K562 (cell line): ENCODE measurements around the gene PRDM12. TPM values are rescaled to one million over a fixed set of nuclear protein-coding genes. Genes with fewer than 3 reads are reported as not detected.

Source experiments
- HLTF ChIP-seq: fragments of 450-650 bp; IDR thresholded peaks from 2 replicates; pipeline ENCODE4 v1.6.1; 2016
- LARP7 ChIP-seq: fragments of 450-650 bp; IDR thresholded peaks from 2 replicates; pipeline ENCODE4 v1.6.1; 2016
- MAZ ChIP-seq, 2 experiments: fragments of 450-650 bp in 1 of 2; sonication (generic) in 1 of 2; formaldehyde crosslinking; IDR thresholded peaks in 1 of 2; conservative IDR thresholded peaks in 1 of 2; 2 replicates each; pipeline versions ENCODE4 v1.4.0 to v1.5.0; 2020; ENCODE audit warnings: mild to moderate bottlenecking in 1 of 2, missing genetic modification reagents in 1 of 2
- MCM7 ChIP-seq, 2 experiments: fragments of 450-650 bp; IDR thresholded peaks; 2 replicates each; pipeline ENCODE4 v1.6.1; 2016 to 2018
- NR2F6 ChIP-seq: fragments of 450-650 bp; formaldehyde crosslinking; IDR thresholded peaks from 2 replicates; pipeline ENCODE4 v1.4.0; 2020; ENCODE audit warnings: mild to moderate bottlenecking
- SMC3 ChIP-seq: conservative IDR thresholded peaks from 2 replicates; pipeline ENCODE4 v1.6.1; 2011; ENCODE audit warnings: low read depth, low read length, improper control_type of control experiment; ENCODE audit not compliant: insufficient read depth
- ZNF431 ChIP-seq: sonication (generic); formaldehyde crosslinking; IDR thresholded peaks from 2 replicates; pipeline ENCODE4 v1.8.0; 2022; ENCODE audit warnings: mild to moderate bottlenecking, missing genetic modification reagents
- ZNF699 ChIP-seq: fragments of 250-450 bp; sonication (Bioruptor Pico); IDR thresholded peaks from 2 replicates; pipeline ENCODE4 v1.8.0; 2021; ENCODE audit warnings: mild to moderate bottlenecking, moderate library complexity; ENCODE audit not compliant: insufficient replicate concordance
- polyA plus RNA-seq, 8 experiments: library from polyadenylated mRNA; depleted of rRNA in 4 of 8; stranded (reverse) in 5 of 8; unstranded in 3 of 8; fragments of >200 nt; fragmentation: Nextera tagmentation in 2 of 8; fragmentation: Illumina TruSeq in 1 of 8; extraction: Ambion mirVana in 2 of 8; extraction: Trizol in 1 of 8; gene quantifications; 2 replicates each; pipeline versions ENCODE4 v1.2.1 to v1.2.3, GENCODE V29; 2011 to 2014; ENCODE audit warnings: inconsistent platforms in 1 of 8, missing spikeins in 1 of 8
- total RNA-seq, 7 experiments: library from RNA; depleted of rRNA in 6 of 7; stranded (reverse); fragments of >200 nt in 6 of 7; fragmentation: Illumina TruSeq in 2 of 7; extraction: Trizol in 2 of 7; gene quantifications; 2 replicates each; pipeline versions ENCODE4 v1.2.1 to v1.2.3, GENCODE V29; 2011 to 2021; ENCODE audit warnings: low replicate concordance in 1 of 7
- TF ChIP-seq, protein P1 (sequence below): fragments of 250-450 bp; sonication (Bioruptor Pico); IDR thresholded peaks from 2 replicates; pipeline ENCODE4 v1.8.0; 2021; ENCODE audit warnings: moderate library complexity, mild to moderate bottlenecking, inconsistent platforms
- TF ChIP-seq, protein P2 (sequence below): fragments of 450-650 bp; IDR thresholded peaks from 2 replicates; pipeline ENCODE4 v1.6.1; 2014; ENCODE audit warnings: low read depth, mild to moderate bottlenecking, moderate library complexity, borderline replicate concordance
- TF ChIP-seq, protein P3 (sequence below): IDR thresholded peaks from 3 replicates; pipeline ENCODE4 v1.6.1; 2011; ENCODE audit warnings: borderline replicate concordance, mild to moderate bottlenecking; ENCODE audit not compliant: insufficient read length, insufficient read depth
- TF ChIP-seq, protein P4 (sequence below): sonication (generic); formaldehyde crosslinking; IDR thresholded peaks from 2 replicates; pipeline ENCODE4 v1.8.0; 2022; ENCODE audit warnings: mild to moderate bottlenecking, missing genetic modification reagents

Gene PRDM12
- total and polyA plus RNA-seq, 9 of the 15 experiments (the other 6 are each of a cell fraction or from before 2014, with no cell fraction given): 0.04 to 0.22 (median 0.07) TPM; not detected in 3

DNA sequence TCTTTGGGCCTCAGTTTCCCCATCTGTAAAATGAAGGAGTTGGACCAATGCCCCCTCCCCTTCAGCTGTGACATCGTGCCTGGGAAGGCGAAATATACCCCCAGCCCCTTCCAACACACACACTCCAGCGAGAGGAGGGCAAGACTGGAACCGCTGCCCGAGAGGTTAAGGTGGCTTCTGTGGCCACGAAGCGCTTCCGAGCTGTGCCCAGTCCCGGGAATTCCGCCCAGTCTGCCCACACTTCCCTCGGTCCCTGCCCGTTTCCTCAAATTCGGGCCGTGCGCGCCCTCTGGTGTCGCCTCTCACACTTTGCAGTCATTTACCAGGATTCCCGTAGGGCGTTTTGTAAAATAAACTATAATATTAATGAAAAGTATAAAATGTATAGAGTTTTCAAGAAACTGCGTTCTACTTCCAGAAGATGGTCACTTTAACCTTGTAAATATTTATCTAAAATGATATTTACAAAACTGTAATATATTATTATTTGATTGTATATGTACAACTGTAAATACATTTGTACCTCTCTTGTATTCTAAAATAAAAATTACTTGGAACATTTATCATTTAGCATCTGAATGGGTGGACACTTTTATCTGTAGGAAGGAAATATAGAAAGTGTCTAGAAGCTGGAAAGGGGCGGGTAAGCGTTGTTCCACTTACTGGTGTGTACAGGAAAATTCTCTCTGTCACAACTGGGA, 18.2 kb downstream of the PRDM12 start (continued):
- TF ChIP-seq, protein P1, sequence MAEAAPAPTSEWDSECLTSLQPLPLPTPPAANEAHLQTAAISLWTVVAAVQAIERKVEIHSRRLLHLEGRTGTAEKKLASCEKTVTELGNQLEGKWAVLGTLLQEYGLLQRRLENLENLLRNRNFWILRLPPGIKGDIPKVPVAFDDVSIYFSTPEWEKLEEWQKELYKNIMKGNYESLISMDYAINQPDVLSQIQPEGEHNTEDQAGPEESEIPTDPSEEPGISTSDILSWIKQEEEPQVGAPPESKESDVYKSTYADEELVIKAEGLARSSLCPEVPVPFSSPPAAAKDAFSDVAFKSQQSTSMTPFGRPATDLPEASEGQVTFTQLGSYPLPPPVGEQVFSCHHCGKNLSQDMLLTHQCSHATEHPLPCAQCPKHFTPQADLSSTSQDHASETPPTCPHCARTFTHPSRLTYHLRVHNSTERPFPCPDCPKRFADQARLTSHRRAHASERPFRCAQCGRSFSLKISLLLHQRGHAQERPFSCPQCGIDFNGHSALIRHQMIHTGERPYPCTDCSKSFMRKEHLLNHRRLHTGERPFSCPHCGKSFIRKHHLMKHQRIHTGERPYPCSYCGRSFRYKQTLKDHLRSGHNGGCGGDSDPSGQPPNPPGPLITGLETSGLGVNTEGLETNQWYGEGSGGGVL (CRISPR knock-in tag): no peak
- no peak for TF ChIP-seq HLTF
- TF ChIP-seq, protein P2, sequence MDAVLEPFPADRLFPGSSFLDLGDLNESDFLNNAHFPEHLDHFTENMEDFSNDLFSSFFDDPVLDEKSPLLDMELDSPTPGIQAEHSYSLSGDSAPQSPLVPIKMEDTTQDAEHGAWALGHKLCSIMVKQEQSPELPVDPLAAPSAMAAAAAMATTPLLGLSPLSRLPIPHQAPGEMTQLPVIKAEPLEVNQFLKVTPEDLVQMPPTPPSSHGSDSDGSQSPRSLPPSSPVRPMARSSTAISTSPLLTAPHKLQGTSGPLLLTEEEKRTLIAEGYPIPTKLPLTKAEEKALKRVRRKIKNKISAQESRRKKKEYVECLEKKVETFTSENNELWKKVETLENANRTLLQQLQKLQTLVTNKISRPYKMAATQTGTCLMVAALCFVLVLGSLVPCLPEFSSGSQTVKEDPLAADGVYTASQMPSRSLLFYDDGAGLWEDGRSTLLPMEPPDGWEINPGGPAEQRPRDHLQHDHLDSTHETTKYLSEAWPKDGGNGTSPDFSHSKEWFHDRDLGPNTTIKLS: no peak
- TF ChIP-seq, protein P3, sequence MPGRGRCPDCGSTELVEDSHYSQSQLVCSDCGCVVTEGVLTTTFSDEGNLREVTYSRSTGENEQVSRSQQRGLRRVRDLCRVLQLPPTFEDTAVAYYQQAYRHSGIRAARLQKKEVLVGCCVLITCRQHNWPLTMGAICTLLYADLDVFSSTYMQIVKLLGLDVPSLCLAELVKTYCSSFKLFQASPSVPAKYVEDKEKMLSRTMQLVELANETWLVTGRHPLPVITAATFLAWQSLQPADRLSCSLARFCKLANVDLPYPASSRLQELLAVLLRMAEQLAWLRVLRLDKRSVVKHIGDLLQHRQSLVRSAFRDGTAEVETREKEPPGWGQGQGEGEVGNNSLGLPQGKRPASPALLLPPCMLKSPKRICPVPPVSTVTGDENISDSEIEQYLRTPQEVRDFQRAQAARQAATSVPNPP: no peak
- peak in 1 of 2 experiments; percentile 50; a peak in 1 of 4 replicates for TF ChIP-seq MAZ (CRISPR knock-in tag; conservative IDR thresholded peaks at IDR 0.05 in 1 of 2, IDR thresholded peaks at IDR 0.05 in 1 of 2)
- TF ChIP-seq ZNF699 (CRISPR knock-in tag): no peak
- no peak for TF ChIP-seq LARP7
- TF ChIP-seq, protein P4, sequence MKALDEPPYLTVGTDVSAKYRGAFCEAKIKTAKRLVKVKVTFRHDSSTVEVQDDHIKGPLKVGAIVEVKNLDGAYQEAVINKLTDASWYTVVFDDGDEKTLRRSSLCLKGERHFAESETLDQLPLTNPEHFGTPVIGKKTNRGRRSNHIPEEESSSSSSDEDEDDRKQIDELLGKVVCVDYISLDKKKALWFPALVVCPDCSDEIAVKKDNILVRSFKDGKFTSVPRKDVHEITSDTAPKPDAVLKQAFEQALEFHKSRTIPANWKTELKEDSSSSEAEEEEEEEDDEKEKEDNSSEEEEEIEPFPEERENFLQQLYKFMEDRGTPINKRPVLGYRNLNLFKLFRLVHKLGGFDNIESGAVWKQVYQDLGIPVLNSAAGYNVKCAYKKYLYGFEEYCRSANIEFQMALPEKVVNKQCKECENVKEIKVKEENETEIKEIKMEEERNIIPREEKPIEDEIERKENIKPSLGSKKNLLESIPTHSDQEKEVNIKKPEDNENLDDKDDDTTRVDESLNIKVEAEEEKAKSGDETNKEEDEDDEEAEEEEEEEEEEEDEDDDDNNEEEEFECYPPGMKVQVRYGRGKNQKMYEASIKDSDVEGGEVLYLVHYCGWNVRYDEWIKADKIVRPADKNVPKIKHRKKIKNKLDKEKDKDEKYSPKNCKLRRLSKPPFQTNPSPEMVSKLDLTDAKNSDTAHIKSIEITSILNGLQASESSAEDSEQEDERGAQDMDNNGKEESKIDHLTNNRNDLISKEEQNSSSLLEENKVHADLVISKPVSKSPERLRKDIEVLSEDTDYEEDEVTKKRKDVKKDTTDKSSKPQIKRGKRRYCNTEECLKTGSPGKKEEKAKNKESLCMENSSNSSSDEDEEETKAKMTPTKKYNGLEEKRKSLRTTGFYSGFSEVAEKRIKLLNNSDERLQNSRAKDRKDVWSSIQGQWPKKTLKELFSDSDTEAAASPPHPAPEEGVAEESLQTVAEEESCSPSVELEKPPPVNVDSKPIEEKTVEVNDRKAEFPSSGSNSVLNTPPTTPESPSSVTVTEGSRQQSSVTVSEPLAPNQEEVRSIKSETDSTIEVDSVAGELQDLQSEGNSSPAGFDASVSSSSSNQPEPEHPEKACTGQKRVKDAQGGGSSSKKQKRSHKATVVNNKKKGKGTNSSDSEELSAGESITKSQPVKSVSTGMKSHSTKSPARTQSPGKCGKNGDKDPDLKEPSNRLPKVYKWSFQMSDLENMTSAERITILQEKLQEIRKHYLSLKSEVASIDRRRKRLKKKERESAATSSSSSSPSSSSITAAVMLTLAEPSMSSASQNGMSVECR: no peak
- TF ChIP-seq ZNF431 (CRISPR knock-in tag): no peak
- no peak for TF ChIP-seq NR2F6
- TF ChIP-seq MCM7 (IDR thresholded peaks at IDR 0.05): no peak
- peak; percentile 92 for TF ChIP-seq SMC3
